HK-2 (cell line): Measurements from ENCODE around the gene PROX1.

Source experiments
- DNase-seq: peaks from one replicate; pipeline ENCODE4 v3.0.0-alpha.2; 2018; ENCODE audit not compliant: unreplicated experiment

Gene PROX1

GRCh38 chr1:213987927-213988506 is at the start of gene PROX1:
Gene PROX1 (plus strand): TSS chr1:213987973. CDS start chr1:213996536, 8,563 bp downstream.
- DNase-seq: no peak

- DNase-seq: no peak
Measured at GRCh38 chr1:213938776-213939175, 49.0 kb upstream of the PROX1 start.

- DNase-seq: no peak
Measured at GRCh38 chr1:213939888-213940287, 47.9 kb upstream of the PROX1 start.

- DNase-seq: no peak
Measured at GRCh38 chr1:213940947-213941346, 46.8 kb upstream of the PROX1 start.

GRCh38 chr1:213942061-213942460 is 45.7 kb upstream of the PROX1 start:
- no peak for DNase-seq

GRCh38 chr1:213947200-213947801 is 40.5 kb upstream of the PROX1 start:
- no peak for DNase-seq

GRCh38 chr1:213951876-213952275 is 35.9 kb upstream of the PROX1 start:
- no peak for DNase-seq

- DNase-seq: no peak
Measured at GRCh38 chr1:213953806-213954205, 34.0 kb upstream of the PROX1 start.

GRCh38 chr1:213956295-213956770 is 31.4 kb upstream of the PROX1 start:
- no peak for DNase-seq

- DNase-seq: no peak
Measured at GRCh38 chr1:213958346-213958745, 29.4 kb upstream of the PROX1 start.

- DNase-seq: no peak
Measured at GRCh38 chr1:213960963-213961362, 26.8 kb upstream of the PROX1 start.

- no peak for DNase-seq
Measured at GRCh38 chr1:213962508-213962907, 25.3 kb upstream of the PROX1 start.

- DNase-seq: no peak
Measured at GRCh38 chr1:213966122-213966521, 21.7 kb upstream of the PROX1 start.

GRCh38 chr1:213968146-213968825 is 19.5 kb upstream of the PROX1 start:
- DNase-seq: no peak

GRCh38 chr1:213969958-213970555 is 17.7 kb upstream of the PROX1 start:
- no peak for DNase-seq

- DNase-seq: no peak
Measured at GRCh38 chr1:213972141-213972540, 15.6 kb upstream of the PROX1 start.

GRCh38 chr1:213973129-213973528 is 14.6 kb upstream of the PROX1 start:
- no peak for DNase-seq

- no peak for DNase-seq
Measured at GRCh38 chr1:213976665-213977485, 10.9 kb upstream of the PROX1 start.

GRCh38 chr1:213977486-213977842 is 10.3 kb upstream of the PROX1 start:
- no peak for DNase-seq

GRCh38 chr1:213977909-213978308 is 9.9 kb upstream of the PROX1 start:
- DNase-seq: no peak

- DNase-seq: no peak
Measured at GRCh38 chr1:213979751-213980586, 7.8 kb upstream of the PROX1 start.
